GM18861 (cell line): ENCODE results near the gene INPP4A.
"Not testable (repeated sequence)": the region's sequence is repeated elsewhere in the genome, so short reads cannot be mapped to it uniquely, and the experiment has no call there.

Experiments
- ATAC-seq: cut with Tn5 transposase; IDR thresholded peaks from one replicate; pipeline ENCODE4 v1.9.1; 2021; ENCODE audit not compliant: unreplicated experiment

The INPP4A gene

GRCh38 chr2:98435670-98436069, 9.0 kb upstream of the INPP4A start:
- ATAC-seq: not testable (repeated sequence)

- no peak for ATAC-seq
Observed at GRCh38 chr2:98436734-98437133, 7.9 kb upstream of the INPP4A start.

- peak; percentile 94 for ATAC-seq
Observed at GRCh38 chr2:98438190-98439133, 6.2 kb upstream of the INPP4A start.

- ATAC-seq: no peak
Observed at GRCh38 chr2:98441706-98442450, 2.8 kb upstream of the INPP4A start.

- no peak for ATAC-seq
Observed at GRCh38 chr2:98442488-98442887, 2.2 kb upstream of the INPP4A start.

- peak; percentile 19 for ATAC-seq
Observed at GRCh38 chr2:98445177-98445682, 572 bp downstream of the INPP4A start.

GRCh38 chr2:98445683-98446581, 1.3 kb downstream of the INPP4A start:
- no peak for ATAC-seq

- ATAC-seq: no peak
Observed at GRCh38 chr2:98446850-98447249, 2.2 kb downstream of the INPP4A start.

GRCh38 chr2:98448441-98449145, 3.9 kb downstream of the INPP4A start:
- ATAC-seq: no peak

GRCh38 chr2:98452396-98453027, 7.9 kb downstream of the INPP4A start:
- ATAC-seq: no peak

- ATAC-seq: no peak
Observed at GRCh38 chr2:98453083-98453482, 8.4 kb downstream of the INPP4A start.

GRCh38 chr2:98453531-98453930, 8.9 kb downstream of the INPP4A start:
- no peak for ATAC-seq

GRCh38 chr2:98454073-98454472, 9.4 kb downstream of the INPP4A start:
- no peak for ATAC-seq

- ATAC-seq: no peak
Observed at GRCh38 chr2:98454500-98455235, 10.0 kb downstream of the INPP4A start.

- ATAC-seq: peak; percentile 47
Observed at GRCh38 chr2:98455494-98455976, 10.9 kb downstream of the INPP4A start.

- ATAC-seq: no peak
Observed at GRCh38 chr2:98457045-98457696, 12.5 kb downstream of the INPP4A start.

GRCh38 chr2:98458207-98458606, 13.5 kb downstream of the INPP4A start:
- no peak for ATAC-seq

GRCh38 chr2:98458667-98459380, 14.2 kb downstream of the INPP4A start:
- no peak for ATAC-seq
